ENCODE measurements around the gene AUP1. TPM values are rescaled to one million over a fixed set of nuclear protein-coding genes. Genes with fewer than 3 reads are reported as not detected.
A peak's percentile ranks its signal among the peaks of the same experiment; 100 is the strongest.

Gene AUP1
- polyA plus RNA-seq, 3 donors = 130 to 385 (median 149) TPM

- peak; percentile 59 to 83 (median 81) for DNase-seq
- peak overlapping the region; percentile 35 for H2AFZ ChIP-seq (ENCODE audit: insufficient read depth, low read depth, low read length, poor library complexity, severe bottlenecking)
- intact Hi-C loops (cut with micrococcal nuclease) = no loop called here
- no peaks in the 10 kb centered on the region for H3K36me3 Mint-ChIP-seq
- peak overlapping the region; percentile 86 to 96 (median 91) for H3K27ac Mint-ChIP-seq
- no peaks in the 10 kb centered on the region for H3K9me3 Mint-ChIP-seq
- no peaks in the 10 kb centered on the region for H3K27me3 ChIP-seq (ENCODE audit: control insufficient read depth in 2 of 2, insufficient read depth in 2 of 2, low read length in 2 of 2)
- peak overlapping the region; percentile 1 to 52 for H3K4me3 Mint-ChIP-seq
- no peak overlapping the region for H3K9ac ChIP-seq (ENCODE audit: insufficient read depth, low read length, poor library complexity, severe bottlenecking)
- no peaks in the 10 kb centered on the region for H3K36me3 ChIP-seq (replicated peaks in 1 of 2; ENCODE audit: control insufficient read depth in 1 of 2, insufficient read depth in 2 of 2, low read length in 2 of 2)
- H3K9me3 ChIP-seq (replicated peaks in 1 of 2; ENCODE audit: control insufficient read depth in 1 of 2, insufficient read depth in 1 of 2, low read length in 2 of 2) = no peaks in the 10 kb centered on the region
- no peaks in the 10 kb centered on the region for H4K20me1 ChIP-seq (ENCODE audit: insufficient read depth, low read length)
- H3K4me1 Mint-ChIP-seq = peaks cover 61% of the 10 kb centered on the region
- 0% methylated on average over 1 of the region's 2 CpGs for WGBS (ENCODE audit: insufficient coverage)
- H3K79me2 ChIP-seq (ENCODE audit: insufficient read depth, low read length) = peaks cover 7% of the 10 kb centered on the region
- peak overlapping the region in 2 of 3 experiments; percentile 12 to 63 for H3K4me3 ChIP-seq (replicated peaks in 1 of 3; ENCODE audit: low read depth in 2 of 3, low read length in 3 of 3)
- TF ChIP-seq CTCF (IDR thresholded peaks at IDR 0.05) = no peak
- peak overlapping the region; percentile 63 for H3K4me2 ChIP-seq (replicated peaks; ENCODE audit: extremely low read depth, low read length, poor library complexity, severe bottlenecking)
- H3K27ac ChIP-seq (ENCODE audit: low read depth in 1 of 2, low read length in 2 of 2) = peak overlapping the region; percentile 47 to 88
- H3K27me3 Mint-ChIP-seq (ENCODE audit: low read depth in 3 of 3) = peaks cover 0 to 3% (median 0%) of the 10 kb centered on the region in 3 donors
- peaks cover 64 to 69% of the 10 kb centered on the region in 2 donors for H3K4me1 ChIP-seq (ENCODE audit: control insufficient read depth in 1 of 2, insufficient read depth in 2 of 2, low read length in 2 of 2)
These were observed 47.9 kb upstream of the AUP1 start for GRCh38 chr2:74577448-74577847.

GRCh38 chr2:74576863-74577229, 47.3 kb upstream of the AUP1 start:
- no peak for TF ChIP-seq CTCF (IDR thresholded peaks at IDR 0.05)
- Histone ChIP-seq H3K36me3 (replicated peaks in 1 of 2; ENCODE audit: control insufficient read depth in 1 of 2, insufficient read depth in 2 of 2, low read length in 2 of 2) (no peaks in the 10 kb centered on the region), H3K9ac (ENCODE audit: insufficient read depth, low read length, poor library complexity, severe bottlenecking) (no peak overlapping the region), H4K20me1 (ENCODE audit: insufficient read depth, low read length) (no peaks in the 10 kb centered on the region), H3K79me2 (ENCODE audit: insufficient read depth, low read length) (peaks cover 7% of the 10 kb centered on the region), H3K4me3 (replicated peaks in 1 of 3; ENCODE audit: low read depth in 2 of 3, low read length in 3 of 3) (peak overlapping the region in 2 of 3 experiments; percentile 12 to 63), H3K27me3 (ENCODE audit: control insufficient read depth in 2 of 2, insufficient read depth in 2 of 2, low read length in 2 of 2) (no peaks in the 10 kb centered on the region), H3K9me3 (replicated peaks in 1 of 2; ENCODE audit: control insufficient read depth in 1 of 2, insufficient read depth in 1 of 2, low read length in 2 of 2) (no peaks in the 10 kb centered on the region), H3K4me1 (ENCODE audit: control insufficient read depth in 1 of 2, insufficient read depth in 2 of 2, low read length in 2 of 2) (peaks cover 70 to 75% of the 10 kb centered on the region in 2 donors), H3K27ac (ENCODE audit: low read depth in 1 of 2, low read length in 2 of 2) (peak overlapping the region; percentile 59 to 88), H2AFZ (ENCODE audit: insufficient read depth, low read depth, low read length, poor library complexity, severe bottlenecking) (no peak overlapping the region), H3K4me2 (replicated peaks; ENCODE audit: extremely low read depth, low read length, poor library complexity, severe bottlenecking) (peak overlapping the region; percentile 63)
- Mint-ChIP-seq H3K27me3 (ENCODE audit: low read depth in 3 of 3) (peaks cover 0 to 3% (median 0%) of the 10 kb centered on the region in 3 donors), H3K36me3 (no peaks in the 10 kb centered on the region), H3K9me3 (no peaks in the 10 kb centered on the region), H3K4me1 (peaks cover 67% of the 10 kb centered on the region), H3K27ac (peak overlapping the region; percentile 86 to 96 (median 91)), H3K4me3 (peak overlapping the region in 1 of 2 donors; percentile 52)
- intact Hi-C loops (cut with micrococcal nuclease) = no loop called here
- DNase-seq = peak; percentile 78 to 87 (median 85)
- WGBS (ENCODE audit: insufficient coverage) = 0% methylated on average over 1 of the region's 1 CpG
